Esophagus muscularis mucosa (tissue), 4 donors: ENCODE results near the gene SH3BP4.

ENCODE experiments used
- CTCF ChIP-seq, 3 experiments: fragments of 200-600 bp in 2 of 3; fragments of 450-650 bp in 1 of 3; sonication (generic) in 2 of 3; IDR thresholded peaks; one replicate each; pipeline ENCODE4 v1.5.1; 2017 to 2019; ENCODE audit warnings: antibody characterized with exemption in 3 of 3, mild to moderate bottlenecking in 2 of 3, moderate library complexity in 1 of 3
- EP300 ChIP-seq: sonication (generic); formaldehyde crosslinking; IDR thresholded peaks from one replicate; pipeline ENCODE4 v1.6.1; 2017; ENCODE audit warnings: antibody characterized with exemption
- POLR2A ChIP-seq: fragments of 450-650 bp; IDR thresholded peaks from one replicate; pipeline ENCODE4 v1.6.1; 2017; ENCODE audit warnings: antibody characterized with exemption, moderate library complexity, mild to moderate bottlenecking, low read depth

GRCh38 chr2:235031686-235032373, 80.0 kb downstream of the SH3BP4 start:
- no peak for TF ChIP-seq EP300
- TF ChIP-seq POLR2A: no peak
- no peak for TF ChIP-seq CTCF (IDR thresholded peaks at IDR 0.05)
